HG02870 (cell line): Measurements from ENCODE around the gene DCTN3.

ENCODE experiments used
- ATAC-seq: cut with Tn5 transposase; IDR thresholded peaks from one replicate; pipeline ENCODE4 v1.9.1; 2021; ENCODE audit warnings: mild to moderate bottlenecking, moderate library complexity; ENCODE audit not compliant: unreplicated experiment

The DCTN3 gene

DNA sequence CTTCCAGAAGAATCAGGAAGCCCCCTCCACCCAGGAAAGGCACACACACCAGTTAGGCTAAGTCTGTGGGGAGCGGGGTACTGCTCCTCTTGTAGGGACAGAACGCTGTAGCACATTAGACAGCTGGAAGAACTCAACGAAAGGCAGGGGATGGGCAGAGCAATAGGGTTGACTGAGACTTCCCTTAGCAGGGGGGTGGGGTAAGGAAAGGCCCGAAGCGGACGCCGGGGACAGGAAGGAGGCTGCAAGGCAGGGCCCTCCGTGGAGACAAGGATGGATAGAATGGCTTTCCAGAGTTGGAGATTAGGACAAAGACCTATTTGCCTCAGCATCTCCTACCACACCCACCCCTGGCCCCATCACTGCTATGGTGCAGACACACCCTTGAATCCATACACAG lies 45.1 kb downstream of the DCTN3 start:
- no peak for ATAC-seq

DNA sequence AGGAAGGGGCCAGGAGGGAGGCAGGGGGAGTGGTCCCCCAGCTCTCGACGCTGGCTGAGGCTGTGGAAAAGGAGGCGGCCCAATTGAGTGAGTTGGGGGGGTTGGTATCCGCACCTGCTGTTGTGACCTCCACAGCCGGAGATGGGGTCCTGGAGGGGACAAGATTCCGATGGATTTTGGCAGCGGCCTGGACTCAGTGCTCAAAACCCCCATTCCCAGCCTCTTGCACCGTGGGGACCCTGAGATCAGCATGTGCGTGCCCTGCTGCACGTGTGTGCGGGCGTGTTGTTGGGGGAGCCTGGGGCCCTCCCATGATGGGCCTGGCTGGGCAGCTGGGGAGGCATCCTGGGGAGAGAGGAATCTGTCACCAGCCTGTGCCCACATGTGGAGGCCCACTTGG lies 45.7 kb downstream of the DCTN3 start:
- no peak for ATAC-seq

DNA sequence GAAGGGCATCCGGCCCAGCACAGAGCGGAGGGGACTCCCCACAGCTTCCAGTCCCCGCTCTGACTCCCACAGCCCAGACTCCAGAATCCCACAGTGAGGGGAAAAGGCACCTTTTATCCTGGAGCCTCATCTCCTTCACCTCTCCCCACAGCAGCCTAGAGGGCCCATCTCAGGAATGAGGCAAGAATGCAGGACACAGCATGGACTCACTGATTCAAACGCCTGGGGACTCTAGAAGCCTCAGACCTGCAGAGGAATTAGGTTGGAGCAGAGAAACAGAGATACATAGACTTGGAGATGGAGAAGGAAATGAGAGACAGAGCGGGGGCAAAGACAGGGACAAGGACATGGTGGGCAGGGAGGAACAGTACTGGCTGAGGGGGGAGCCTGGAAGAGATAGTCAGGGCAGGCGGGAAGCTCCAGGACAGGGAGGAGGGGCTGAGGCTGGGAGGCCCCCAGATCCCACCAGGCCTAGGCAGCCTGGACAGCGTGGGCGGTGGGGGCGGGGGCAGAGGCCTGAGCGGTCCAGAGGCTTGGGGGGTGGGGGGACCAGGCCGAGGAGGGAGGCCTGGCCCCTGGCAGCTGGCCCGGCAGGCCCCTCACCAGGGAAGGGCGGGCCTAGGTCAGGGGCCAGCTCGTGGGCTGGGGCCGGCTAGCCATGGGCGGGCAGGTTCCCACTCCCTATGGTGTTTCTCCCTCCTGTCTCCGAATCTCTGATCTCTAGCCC lies 46.5 kb downstream of the DCTN3 start:
- no peak for ATAC-seq

DNA sequence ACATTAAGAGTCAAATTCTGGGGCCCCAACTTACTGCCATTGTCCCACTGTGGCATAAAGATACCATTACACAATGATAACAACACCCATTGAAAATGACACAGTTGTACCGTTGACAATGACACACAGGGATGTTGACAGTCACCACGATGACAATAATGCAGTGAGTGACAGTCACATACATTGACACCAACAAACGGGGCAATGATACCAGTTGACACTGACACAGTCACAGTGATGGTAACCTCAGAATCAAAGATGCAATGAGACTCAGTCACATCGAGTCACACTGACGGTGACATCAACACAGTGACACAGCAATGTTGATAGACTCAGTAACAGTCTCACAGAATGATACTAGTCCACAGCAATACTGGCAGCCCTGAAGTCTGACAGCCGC lies 47.7 kb downstream of the DCTN3 start:
- ATAC-seq = no peak

DNA sequence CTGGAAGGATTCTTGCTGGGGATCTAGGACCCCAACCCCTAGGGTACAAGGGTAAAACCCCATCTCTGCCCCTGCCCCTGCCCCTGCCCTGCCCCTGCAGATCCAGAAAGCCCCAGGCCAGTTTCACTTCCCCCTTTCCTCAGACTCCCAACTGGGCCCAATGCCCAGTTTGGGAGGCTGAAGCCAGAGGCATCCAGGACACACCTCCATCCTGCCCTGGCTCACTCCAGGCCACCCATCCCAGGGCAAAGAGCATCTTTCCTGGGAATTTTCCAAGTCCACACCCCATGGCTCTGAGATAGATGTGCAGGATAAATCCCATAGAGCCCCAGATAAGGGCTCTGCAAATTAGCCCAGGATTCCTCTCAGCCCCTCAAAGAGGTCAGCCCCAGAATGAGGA lies 48.2 kb downstream of the DCTN3 start:
- ATAC-seq = no peak

DNA sequence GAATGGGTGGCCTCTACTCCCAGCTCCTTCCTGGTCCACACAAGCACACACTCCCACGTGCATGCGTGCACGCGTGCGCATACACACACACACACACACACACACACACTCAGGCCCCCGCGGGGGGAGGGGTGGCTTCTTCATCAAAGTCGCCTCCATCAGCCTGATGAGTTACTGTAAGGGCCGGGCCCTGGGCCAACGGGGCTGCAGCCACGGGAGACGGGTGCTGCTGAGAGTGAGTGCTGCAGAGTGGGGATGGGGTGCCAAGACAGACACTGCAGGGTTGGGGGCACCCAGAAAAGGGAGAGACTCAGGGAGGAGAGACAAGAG lies 48.8 kb downstream of the DCTN3 start:
- no peak for ATAC-seq

DNA sequence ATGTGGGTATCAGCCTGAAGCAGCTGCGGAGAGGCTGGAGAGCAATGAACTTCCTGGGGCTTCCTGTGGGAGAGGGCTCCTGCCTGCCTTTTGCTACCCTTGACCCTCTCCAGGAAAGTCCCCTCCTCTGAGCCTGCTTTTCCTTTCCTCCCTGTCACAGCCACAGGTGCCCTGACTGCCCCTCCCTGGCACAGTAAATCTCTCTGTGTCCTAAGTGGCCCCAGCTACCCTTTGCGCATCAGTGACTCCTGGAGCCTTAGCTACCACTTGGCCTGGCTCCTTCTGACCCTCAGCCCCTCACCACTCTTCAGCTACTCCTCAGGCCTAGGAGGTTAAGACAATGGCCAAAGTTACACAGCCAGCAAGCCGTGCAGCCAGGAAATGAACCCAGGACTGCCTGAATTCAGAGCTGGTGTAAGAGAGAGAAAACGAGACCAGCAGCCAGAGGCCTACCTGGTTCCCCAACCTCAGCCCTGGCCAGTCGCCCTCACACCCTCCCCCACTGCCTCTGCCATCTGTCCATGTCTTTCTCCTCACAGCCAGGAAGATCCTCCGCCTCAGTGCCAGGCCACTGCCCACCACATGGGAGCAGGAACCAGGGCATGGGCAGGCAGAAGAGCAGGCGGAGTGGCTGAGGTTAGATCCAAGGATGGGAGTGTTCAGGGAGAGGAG lies 49.4 kb downstream of the DCTN3 start:
- no peak for ATAC-seq

DNA sequence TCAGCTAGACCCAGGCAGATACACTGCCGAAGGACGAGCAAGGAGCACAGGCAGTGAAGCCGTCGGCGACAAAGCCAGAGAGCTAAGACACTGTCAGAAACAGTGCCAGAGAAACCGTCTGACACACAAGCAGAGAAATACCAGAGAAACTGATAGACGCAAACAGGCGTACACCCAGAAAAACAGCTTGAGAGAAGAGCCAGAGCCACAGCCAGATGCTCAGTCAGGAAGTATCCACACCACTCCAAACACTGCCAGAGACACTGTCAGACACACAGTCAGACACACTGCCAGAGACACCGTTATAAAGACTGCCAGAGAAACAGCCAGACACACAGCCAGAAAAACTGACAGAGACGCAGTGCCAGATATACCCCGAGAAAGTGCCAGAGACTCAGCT lies 49.9 kb downstream of the DCTN3 start:
- no peak for ATAC-seq

DNA sequence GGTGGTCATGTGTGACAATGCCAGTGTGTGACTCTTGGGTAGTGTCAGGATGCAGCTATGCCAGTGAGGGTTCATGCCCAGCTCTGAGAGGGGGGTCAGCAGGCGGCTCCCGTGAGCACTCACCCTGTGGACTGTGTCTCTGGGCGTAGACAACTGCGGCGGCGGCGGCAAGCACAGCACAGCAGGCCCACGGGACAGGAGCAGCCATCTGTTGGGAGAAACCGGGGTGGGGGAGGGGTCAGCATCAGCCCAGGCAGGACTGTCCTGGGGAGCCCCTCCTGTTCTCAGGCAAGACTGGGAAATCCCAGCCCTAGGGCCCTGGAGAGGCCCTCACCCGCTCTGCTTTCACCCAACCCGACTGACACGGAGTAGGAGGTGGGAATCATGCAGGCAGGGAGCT lies 51.5 kb downstream of the DCTN3 start:
- ATAC-seq = no peak

DNA sequence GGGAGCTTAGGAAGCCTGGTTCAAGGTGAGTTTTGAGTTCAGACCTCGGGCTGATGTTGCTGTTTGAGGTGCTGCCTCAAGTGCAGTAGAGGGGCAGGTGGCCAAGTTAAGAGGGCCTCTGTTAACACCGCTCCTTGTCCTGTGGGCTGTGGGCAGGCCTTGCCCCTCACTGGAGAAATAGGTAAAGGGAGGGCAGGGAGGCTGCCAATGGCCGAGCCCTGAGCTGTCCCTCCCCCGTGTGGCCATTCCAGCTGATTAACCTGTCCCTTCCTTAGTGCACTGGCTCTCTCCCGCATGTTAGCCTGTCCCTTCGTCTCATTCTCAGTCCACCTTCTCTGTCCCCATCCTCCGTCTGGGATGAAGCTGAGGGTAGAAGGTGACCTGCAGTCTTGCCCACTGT lies 52.2 kb downstream of the DCTN3 start:
- no peak for ATAC-seq

DNA sequence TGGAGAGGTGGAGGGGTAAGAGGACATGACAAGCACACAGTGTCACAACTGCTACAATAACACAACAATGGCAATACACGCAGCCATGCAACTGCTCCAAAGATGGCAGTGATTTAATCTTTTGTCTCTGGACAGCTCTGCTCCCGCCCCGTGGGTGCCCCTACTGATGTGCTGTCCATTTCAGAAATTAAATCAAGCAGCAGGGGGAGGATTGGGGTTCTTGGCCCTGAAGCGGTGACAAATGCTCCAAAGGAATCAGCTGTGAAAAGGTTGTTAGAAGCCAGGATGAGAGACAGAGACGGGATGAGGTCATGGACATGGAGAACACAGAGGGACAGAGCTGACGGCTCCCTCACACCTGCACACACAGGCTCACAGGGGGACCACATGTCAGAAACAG lies 53.3 kb downstream of the DCTN3 start:
- ATAC-seq = no peak

DNA sequence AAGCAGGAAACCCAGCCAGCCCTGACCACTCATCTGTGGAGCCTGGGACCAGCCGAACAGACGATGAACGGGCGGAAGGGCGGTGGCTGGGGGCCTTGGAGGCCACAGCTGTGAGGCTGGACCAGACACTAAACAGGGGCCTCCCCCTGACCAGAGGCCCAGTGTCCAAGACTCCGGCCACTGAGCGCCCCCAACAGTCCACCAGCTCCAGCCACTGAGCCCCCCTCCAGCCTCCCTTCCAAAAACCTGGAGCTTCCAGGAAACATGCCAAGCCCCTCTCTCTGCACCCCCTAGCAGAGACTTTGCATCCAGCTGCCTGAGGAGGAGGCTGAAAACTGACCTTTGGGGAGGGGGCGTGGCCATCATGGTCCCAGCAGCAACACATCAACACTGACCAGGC lies 54.0 kb downstream of the DCTN3 start:
- ATAC-seq = no peak

DNA sequence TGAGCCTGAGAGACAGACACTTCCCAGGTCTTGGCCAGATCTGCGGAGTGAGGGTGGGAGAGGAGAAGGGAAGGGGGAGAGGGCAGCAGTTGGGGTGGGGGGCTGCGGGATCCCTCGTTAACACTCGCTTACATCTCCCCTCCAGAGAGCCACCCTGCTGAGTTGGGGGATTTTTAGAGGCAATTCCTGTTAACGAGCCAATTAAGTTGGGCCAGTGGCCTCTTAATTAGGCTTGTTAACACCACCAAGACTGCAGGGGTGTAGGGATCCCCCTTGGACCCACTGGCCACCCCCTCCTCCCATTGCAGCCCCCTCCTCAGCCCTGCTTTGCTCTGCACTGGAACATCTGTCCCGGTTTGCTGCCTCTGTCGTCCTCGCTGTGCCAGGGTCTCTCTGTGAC lies 54.4 kb downstream of the DCTN3 start:
- ATAC-seq = no peak

DNA sequence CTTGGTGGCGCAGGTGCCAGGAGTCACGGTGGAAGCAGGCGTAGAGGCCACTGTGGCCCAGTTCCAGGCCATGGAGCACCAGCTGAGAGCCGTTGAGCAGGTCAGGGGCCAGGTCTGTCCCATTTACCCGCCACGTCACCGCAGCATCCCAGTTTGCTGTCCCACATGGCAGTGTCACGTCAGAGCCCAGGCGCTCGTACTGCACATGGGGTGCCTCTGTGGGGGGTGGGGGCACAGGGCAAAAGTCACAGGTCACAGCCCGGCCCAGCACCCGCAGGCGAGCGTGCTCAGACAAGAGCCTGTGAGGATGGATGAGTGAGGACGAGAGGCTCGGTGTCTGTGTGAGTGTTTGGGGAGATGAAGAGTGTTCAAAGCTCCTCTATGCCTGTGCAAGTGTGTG lies 55.7 kb downstream of the DCTN3 start:
- ATAC-seq = no peak
